GM21737 (cell line): ENCODE measurements around the gene DYNC2LI1.

ENCODE experiments used
- ATAC-seq: cut with Tn5 transposase; IDR thresholded peaks from one replicate; pipeline ENCODE4 v1.9.1; 2021; ENCODE audit warnings: mild to moderate bottlenecking, moderate library complexity; ENCODE audit not compliant: unreplicated experiment

The DYNC2LI1 gene

GRCh38 chr2:43762286-43762685 lies 11.6 kb upstream of the DYNC2LI1 start:
- no peak for ATAC-seq

DNA sequence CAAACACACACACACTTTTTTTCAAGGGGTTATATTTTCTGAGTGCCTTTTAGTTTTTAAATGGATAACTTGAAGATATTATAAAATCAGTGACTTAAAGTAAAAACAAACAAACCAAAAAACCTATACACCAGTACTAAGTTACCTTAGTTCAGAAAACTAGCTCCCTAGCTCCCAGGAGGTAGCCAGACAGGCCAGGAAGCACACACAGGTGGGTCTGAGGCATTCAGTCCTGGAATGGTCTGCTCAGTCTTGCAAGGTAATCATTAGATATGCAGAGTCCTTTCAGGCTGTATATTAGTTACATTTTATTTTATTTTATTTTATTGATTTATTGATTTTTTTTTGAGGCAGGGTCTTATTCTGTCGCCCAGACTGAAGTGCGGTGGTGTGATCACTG lies 10.7 kb upstream of the DYNC2LI1 start:
- no peak for ATAC-seq

GRCh38 chr2:43764086-43764705 lies 9.6 kb upstream of the DYNC2LI1 start:
- no peak for ATAC-seq

- ATAC-seq, result no peak
These were observed 7.8 kb upstream of the DYNC2LI1 start for GRCh38 chr2:43766006-43766405.

DNA sequence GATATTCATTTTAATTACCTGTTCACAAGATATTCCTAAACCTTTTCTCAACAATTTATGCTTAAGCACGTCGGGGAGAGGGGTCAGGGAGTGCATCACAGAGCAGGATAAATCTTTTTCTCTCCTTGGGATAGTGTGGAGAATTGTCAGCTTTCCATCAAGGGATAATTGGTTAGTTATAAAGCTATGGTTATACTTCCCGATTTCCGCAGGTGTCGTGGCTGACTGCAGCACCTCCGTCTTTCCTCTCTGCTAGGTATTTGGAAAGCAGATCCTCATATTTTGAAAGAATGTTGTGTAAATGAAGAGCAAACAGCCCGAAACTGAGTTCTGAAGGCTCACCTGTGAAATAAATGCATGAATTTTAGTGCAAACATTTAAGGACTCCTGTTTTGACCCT lies 778 bp downstream of the DYNC2LI1 start:
- ATAC-seq, result no peak

DNA sequence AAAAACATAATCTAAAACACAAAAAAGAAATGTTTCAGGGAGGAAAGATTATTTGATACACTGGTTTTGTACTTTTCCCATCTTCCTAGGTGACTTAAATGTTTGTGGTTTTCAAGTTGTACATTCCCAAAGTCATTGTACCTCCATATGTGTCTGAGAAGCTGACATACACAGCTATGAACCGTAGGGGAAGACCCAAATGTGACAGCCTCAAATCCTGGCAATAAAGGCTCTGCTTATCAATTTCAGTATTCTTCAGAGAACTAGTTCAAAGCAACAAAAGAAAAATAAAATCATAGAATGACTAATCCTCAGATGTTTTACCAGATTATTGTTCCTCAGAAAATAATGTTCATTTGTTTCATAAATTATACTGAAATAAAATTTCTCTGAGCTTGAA lies 2.5 kb downstream of the DYNC2LI1 start:
- no peak for ATAC-seq

GRCh38 chr2:43777306-43777926 lies 3.6 kb downstream of the DYNC2LI1 start:
- no peak for ATAC-seq

- ATAC-seq, result no peak
These were observed 4.4 kb downstream of the DYNC2LI1 start for GRCh38 chr2:43778233-43778632.

GRCh38 chr2:43787895-43788294 lies 14.1 kb downstream of the DYNC2LI1 start:
- ATAC-seq, result no peak

- ATAC-seq, result no peak
These were observed 14.8 kb downstream of the DYNC2LI1 start for GRCh38 chr2:43788646-43789045.

GRCh38 chr2:43790147-43790546 lies 16.3 kb downstream of the DYNC2LI1 start:
- no peak for ATAC-seq

DNA sequence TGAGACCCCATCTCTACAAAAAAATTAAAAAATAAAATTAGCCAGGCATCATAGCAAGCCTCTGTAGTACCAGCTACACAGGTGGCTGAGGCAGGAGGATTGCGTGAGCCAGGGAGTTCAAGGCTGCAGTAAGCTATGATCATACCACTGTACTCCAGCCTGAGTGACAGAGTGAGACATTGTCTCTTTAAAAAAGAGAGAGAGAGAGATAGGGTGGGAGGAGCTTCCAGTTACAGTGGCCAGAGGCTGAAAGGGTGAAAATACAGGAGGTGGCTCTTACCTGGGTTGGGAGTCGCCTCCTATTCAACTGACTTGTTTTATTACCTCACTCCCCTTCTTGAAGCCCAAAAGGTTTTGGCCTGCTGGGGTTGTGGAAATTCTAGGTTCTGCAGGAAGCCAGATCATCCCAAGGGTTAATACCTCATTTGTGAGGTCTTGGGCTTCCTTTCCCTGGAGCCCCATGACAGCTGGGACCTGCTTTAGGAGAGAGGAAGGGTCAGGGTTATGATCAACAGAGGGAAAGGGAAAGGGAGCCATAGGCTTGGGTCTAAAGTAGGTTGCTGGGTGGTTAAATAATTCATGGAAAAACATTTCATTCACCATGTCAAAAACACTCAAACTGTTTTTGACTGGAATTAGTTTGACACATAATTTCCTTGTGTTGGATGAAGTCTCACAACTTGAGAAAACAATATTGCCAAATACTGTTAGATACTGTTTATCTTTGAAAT lies 17.4 kb downstream of the DYNC2LI1 start:
- ATAC-seq, result no peak

GRCh38 chr2:43792653-43793052 lies 18.8 kb downstream of the DYNC2LI1 start:
- no peak for ATAC-seq

DNA sequence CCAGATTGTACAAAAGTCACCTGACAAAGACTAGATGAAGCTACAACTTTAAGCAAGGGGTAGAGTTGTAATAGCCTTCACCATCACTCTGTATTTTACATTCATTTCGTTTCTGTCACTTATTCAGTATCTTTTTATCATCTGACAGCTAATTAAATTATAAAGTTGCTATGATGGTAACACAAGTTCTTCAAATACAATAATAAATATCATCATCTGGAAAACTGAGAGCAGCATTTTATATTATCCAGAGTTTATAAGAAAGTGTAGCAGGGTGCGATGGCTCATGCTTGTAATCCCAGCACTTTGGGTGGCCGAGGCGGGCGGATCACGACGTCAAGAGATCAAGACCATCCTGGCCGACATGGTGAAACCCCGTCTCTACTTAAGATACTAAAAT lies 21.1 kb downstream of the DYNC2LI1 start:
- ATAC-seq, result no peak

DNA sequence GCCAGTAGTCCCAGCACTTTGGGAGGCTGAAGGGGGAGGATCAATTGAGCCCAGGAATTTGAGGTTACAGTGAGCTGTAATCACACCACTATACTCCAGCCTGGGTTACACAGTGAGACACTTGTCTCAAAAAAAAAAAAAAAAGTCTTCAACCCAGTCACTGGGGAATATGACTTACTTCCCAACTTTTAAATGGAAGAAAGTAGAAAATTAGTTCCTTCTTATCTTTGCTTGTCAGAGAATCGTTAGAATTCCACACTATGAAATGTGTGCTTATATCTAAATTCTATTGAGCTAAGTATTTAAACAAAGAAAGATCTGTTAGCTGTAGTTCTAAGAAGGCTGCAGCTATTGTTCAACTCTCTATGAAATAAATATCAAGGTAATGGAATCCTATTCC lies 22.4 kb downstream of the DYNC2LI1 start:
- no peak for ATAC-seq

DNA sequence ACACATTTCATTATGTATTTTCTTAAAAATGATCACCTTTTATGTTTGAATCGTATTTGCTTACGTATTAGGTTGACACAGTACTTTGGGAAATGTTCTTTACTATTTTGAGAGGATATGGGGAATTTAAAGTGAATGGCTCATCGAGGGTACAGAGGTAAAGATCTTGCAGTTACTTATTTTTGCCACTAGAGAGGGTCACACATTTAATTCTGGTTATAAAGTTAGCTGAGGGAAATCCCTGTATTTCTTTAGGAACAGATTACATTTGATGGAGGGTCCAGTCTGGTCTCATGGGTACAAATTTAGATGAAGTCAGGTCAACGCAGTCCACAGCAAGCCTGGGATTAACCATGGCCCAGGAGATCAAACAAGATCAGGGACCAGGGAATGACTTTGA lies 24.5 kb downstream of the DYNC2LI1 start:
- no peak for ATAC-seq

DNA sequence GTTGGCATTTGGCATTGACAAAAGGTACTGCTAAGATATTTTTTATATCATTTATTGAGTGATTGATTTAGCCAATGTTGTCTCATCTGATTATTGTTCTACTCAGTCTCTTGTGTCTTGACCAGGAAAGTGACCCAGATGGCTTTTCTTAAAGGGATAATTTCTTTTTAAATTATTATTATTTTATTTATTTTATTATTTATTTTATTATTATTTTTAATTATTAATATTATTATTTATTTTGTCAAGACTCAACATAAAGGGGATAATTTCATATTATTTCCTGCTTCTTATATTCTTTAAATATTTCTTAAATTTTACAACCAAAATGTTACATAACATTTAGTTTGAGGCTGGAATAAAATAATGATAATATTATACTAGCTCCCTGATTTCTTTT lies 27.1 kb downstream of the DYNC2LI1 start:
- ATAC-seq, result no peak

- ATAC-seq, result no peak
These were observed 28.3 kb downstream of the DYNC2LI1 start for GRCh38 chr2:43802135-43802534.

DNA sequence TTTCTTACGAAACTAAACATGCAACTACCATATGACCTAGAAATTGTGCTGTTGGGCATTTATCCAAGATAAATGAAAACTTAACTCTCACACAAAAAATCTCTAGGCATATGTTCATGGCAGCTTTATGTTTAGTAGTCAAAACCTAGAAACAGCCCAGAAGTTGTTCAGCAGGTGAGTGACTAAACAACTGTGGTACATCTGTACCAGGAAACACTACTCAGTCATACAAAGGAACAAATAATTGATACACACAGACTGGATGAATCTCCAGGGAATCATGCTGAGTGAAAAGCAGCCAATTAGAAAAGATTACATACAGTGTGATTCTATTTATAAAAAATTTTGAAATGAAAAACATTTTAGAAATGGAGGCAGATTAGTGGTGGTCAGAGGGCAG lies 29.3 kb downstream of the DYNC2LI1 start:
- ATAC-seq, result no peak

- no peak for ATAC-seq
These were observed 32.8 kb downstream of the DYNC2LI1 start for GRCh38 chr2:43806719-43807031.

DNA sequence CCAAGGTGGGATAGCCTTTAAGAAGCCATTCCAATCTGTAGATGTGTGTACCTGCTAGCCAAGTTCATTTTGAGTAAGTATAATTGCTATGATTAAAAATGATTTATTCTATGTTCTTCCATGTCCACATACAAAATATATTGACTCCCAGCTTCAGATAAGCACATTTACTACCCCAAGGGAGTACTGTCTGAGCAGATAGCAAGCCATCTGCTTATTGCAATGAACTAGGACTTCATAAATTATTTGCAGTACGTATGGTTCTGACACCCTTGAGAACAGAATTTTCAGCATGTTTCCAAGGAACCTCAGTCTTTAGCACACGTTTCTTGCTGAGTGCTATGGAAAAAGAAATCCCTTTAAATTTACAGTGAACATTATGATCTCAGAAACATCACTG lies 36.6 kb downstream of the DYNC2LI1 start:
- ATAC-seq, result no peak

- ATAC-seq, result no peak
These were observed 37.0 kb downstream of the DYNC2LI1 start for GRCh38 chr2:43810888-43811287.

- ATAC-seq, result no peak
These were observed 38.2 kb downstream of the DYNC2LI1 start for GRCh38 chr2:43812006-43812405.
